ENCODE results near the gene SRGAP2B. TPM values are rescaled to one million over a fixed set of nuclear protein-coding genes. Genes with fewer than 3 reads are reported as not detected.
"Not testable (repeated sequence)": the region's sequence is repeated elsewhere in the genome, so short reads cannot be mapped to it uniquely, and the experiment has no call there.

The SRGAP2B gene
- polyA plus RNA-seq, 3 donors, result 5.8 to 25.5 (median 7.0) TPM

- H3K27ac Mint-ChIP-seq; H3K9me3 ChIP-seq (replicated peaks in 1 of 2; ENCODE audit: control insufficient read depth in 1 of 2, insufficient read depth in 1 of 2, low read length in 2 of 2); H3K27ac ChIP-seq (ENCODE audit: low read depth in 1 of 2, low read length in 2 of 2); H3K79me2 ChIP-seq (ENCODE audit: insufficient read depth, low read length); H3K27me3 Mint-ChIP-seq (ENCODE audit: low read depth in 3 of 3); H2AFZ ChIP-seq (ENCODE audit: insufficient read depth, low read depth, low read length, poor library complexity, severe bottlenecking); H3K4me1 Mint-ChIP-seq; H4K20me1 ChIP-seq (ENCODE audit: insufficient read depth, low read length); H3K9ac ChIP-seq (ENCODE audit: insufficient read depth, low read length, poor library complexity, severe bottlenecking); H3K9me3 Mint-ChIP-seq; H3K27me3 ChIP-seq (ENCODE audit: control insufficient read depth in 2 of 2, insufficient read depth in 2 of 2, low read length in 2 of 2); H3K4me3 Mint-ChIP-seq; DNase-seq; H3K4me2 ChIP-seq (replicated peaks; ENCODE audit: extremely low read depth, low read length, poor library complexity, severe bottlenecking); intact Hi-C loops (cut with micrococcal nuclease); H3K36me3 Mint-ChIP-seq; H3K4me1 ChIP-seq (ENCODE audit: control insufficient read depth in 1 of 2, insufficient read depth in 2 of 2, low read length in 2 of 2); H3K36me3 ChIP-seq (replicated peaks in 1 of 2; ENCODE audit: control insufficient read depth in 1 of 2, insufficient read depth in 2 of 2, low read length in 2 of 2); H3K4me3 ChIP-seq (replicated peaks in 1 of 3; ENCODE audit: low read depth in 2 of 3, low read length in 3 of 3): not testable (repeated sequence)
- WGBS (ENCODE audit: insufficient coverage), result no CpG with 5 or more reads among the region's 3 CpGs
Observed at GRCh38 chr1:144913458-144913857, 181.7 kb downstream of the SRGAP2B start.

- not testable (repeated sequence) for H3K27ac ChIP-seq (ENCODE audit: low read depth in 1 of 2, low read length in 2 of 2); H3K27me3 Mint-ChIP-seq (ENCODE audit: low read depth in 3 of 3)
- no CpG with 5 or more reads among the region's 5 CpGs for WGBS (ENCODE audit: insufficient coverage)
Observed at GRCh38 chr1:144910729-144911128, 184.4 kb downstream of the SRGAP2B start.

DNA sequence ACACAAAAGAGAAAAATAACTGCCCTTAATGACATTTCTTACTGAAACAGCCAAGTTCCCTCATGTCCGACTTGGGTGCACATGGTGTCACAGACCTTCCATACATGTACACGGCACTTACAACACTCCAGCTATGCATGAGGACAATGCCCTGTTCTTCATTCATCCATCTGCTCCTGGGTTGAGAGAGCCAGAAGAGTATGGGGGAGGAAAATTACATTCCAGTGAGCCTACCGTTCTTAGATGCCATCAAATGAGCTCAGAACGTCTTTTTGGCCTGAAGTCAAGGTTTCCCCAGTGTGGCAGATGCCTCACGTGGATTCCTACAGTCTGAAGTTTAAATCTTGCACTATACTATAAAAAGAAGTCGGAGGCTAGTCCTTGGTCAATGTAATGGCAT lies 194.3 kb downstream of the SRGAP2B start:
- H3K27ac ChIP-seq (ENCODE audit: low read depth in 1 of 2, low read length in 2 of 2); DNase-seq; H4K20me1 ChIP-seq (ENCODE audit: insufficient read depth, low read length); intact Hi-C loops (cut with micrococcal nuclease); H3K27me3 Mint-ChIP-seq (ENCODE audit: low read depth in 3 of 3); H3K36me3 ChIP-seq (replicated peaks in 1 of 2; ENCODE audit: control insufficient read depth in 1 of 2, insufficient read depth in 2 of 2, low read length in 2 of 2); H3K9me3 ChIP-seq (replicated peaks in 1 of 2; ENCODE audit: control insufficient read depth in 1 of 2, insufficient read depth in 1 of 2, low read length in 2 of 2); H3K79me2 ChIP-seq (ENCODE audit: insufficient read depth, low read length); H3K4me1 ChIP-seq (ENCODE audit: control insufficient read depth in 1 of 2, insufficient read depth in 2 of 2, low read length in 2 of 2); H3K4me3 Mint-ChIP-seq; H3K4me1 Mint-ChIP-seq; H3K9ac ChIP-seq (ENCODE audit: insufficient read depth, low read length, poor library complexity, severe bottlenecking); H2AFZ ChIP-seq (ENCODE audit: insufficient read depth, low read depth, low read length, poor library complexity, severe bottlenecking); H3K9me3 Mint-ChIP-seq; H3K36me3 Mint-ChIP-seq; H3K27me3 ChIP-seq (ENCODE audit: control insufficient read depth in 2 of 2, insufficient read depth in 2 of 2, low read length in 2 of 2); H3K4me3 ChIP-seq (replicated peaks in 1 of 3; ENCODE audit: low read depth in 2 of 3, low read length in 3 of 3); H3K27ac Mint-ChIP-seq; H3K4me2 ChIP-seq (replicated peaks; ENCODE audit: extremely low read depth, low read length, poor library complexity, severe bottlenecking): not testable (repeated sequence)
- no CpG with 5 or more reads among the region's 6 CpGs for WGBS (ENCODE audit: insufficient coverage)

More at GRCh38 chr1:144910729-144911128, 184.4 kb downstream of the SRGAP2B start:
- DNase-seq; H3K9me3 Mint-ChIP-seq; intact Hi-C loops (cut with micrococcal nuclease); H3K4me2 ChIP-seq (replicated peaks; ENCODE audit: extremely low read depth, low read length, poor library complexity, severe bottlenecking); H3K4me3 ChIP-seq (replicated peaks in 1 of 3; ENCODE audit: low read depth in 2 of 3, low read length in 3 of 3); H3K79me2 ChIP-seq (ENCODE audit: insufficient read depth, low read length); H2AFZ ChIP-seq (ENCODE audit: insufficient read depth, low read depth, low read length, poor library complexity, severe bottlenecking); H3K36me3 Mint-ChIP-seq; H3K36me3 ChIP-seq (replicated peaks in 1 of 2; ENCODE audit: control insufficient read depth in 1 of 2, insufficient read depth in 2 of 2, low read length in 2 of 2); H3K27ac Mint-ChIP-seq; H4K20me1 ChIP-seq (ENCODE audit: insufficient read depth, low read length); H3K9ac ChIP-seq (ENCODE audit: insufficient read depth, low read length, poor library complexity, severe bottlenecking); H3K4me1 ChIP-seq (ENCODE audit: control insufficient read depth in 1 of 2, insufficient read depth in 2 of 2, low read length in 2 of 2); H3K9me3 ChIP-seq (replicated peaks in 1 of 2; ENCODE audit: control insufficient read depth in 1 of 2, insufficient read depth in 1 of 2, low read length in 2 of 2); H3K4me3 Mint-ChIP-seq; H3K27me3 ChIP-seq (ENCODE audit: control insufficient read depth in 2 of 2, insufficient read depth in 2 of 2, low read length in 2 of 2); H3K4me1 Mint-ChIP-seq: not testable (repeated sequence)

DNA sequence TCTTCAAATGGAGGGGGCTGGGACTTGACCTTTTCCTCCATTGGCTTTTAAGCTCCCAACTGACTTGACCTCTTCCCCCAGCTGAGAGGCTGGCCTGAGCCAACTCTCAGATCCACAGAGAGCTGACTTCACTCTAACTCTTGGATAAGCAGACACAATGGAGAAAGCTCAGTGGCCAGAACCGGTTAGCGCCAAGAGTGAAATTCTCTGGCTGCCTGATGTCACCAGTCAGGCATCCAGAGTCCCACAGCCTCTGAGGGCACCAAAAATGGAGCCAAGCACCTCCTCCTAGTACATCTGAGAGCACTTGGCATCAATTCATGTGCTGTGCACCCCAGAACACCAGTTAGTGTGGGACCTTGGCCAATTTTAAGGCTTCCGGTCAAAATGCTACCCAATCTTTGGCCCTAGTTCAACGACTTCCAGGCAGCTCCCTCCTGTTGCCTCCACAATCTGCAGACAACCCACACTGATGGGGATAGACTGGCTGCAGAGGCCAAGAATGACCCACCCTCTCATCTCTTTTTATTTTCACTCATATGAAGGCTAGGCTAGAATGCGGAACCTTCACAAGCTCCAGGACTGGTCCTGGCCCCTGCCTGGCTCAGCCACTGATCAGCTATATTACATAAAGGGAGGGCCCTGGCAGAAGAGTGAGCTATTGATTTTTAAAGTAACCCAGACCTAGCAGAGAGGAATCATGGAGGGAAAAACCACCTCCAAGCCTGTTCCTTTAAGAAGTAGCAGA lies 200.5 kb downstream of the SRGAP2B start:
- H3K27ac ChIP-seq (ENCODE audit: low read depth in 1 of 2, low read length in 2 of 2); H3K4me3 Mint-ChIP-seq; H4K20me1 ChIP-seq (ENCODE audit: insufficient read depth, low read length); intact Hi-C loops (cut with micrococcal nuclease); H3K27ac Mint-ChIP-seq; H3K27me3 Mint-ChIP-seq (ENCODE audit: low read depth in 3 of 3); H3K4me1 Mint-ChIP-seq; H2AFZ ChIP-seq (ENCODE audit: insufficient read depth, low read depth, low read length, poor library complexity, severe bottlenecking); H3K9ac ChIP-seq (ENCODE audit: insufficient read depth, low read length, poor library complexity, severe bottlenecking); H3K4me2 ChIP-seq (replicated peaks; ENCODE audit: extremely low read depth, low read length, poor library complexity, severe bottlenecking); H3K36me3 Mint-ChIP-seq; H3K79me2 ChIP-seq (ENCODE audit: insufficient read depth, low read length); H3K27me3 ChIP-seq (ENCODE audit: control insufficient read depth in 2 of 2, insufficient read depth in 2 of 2, low read length in 2 of 2); DNase-seq; H3K4me1 ChIP-seq (ENCODE audit: control insufficient read depth in 1 of 2, insufficient read depth in 2 of 2, low read length in 2 of 2); H3K4me3 ChIP-seq (replicated peaks in 1 of 3; ENCODE audit: low read depth in 2 of 3, low read length in 3 of 3); H3K36me3 ChIP-seq (replicated peaks in 1 of 2; ENCODE audit: control insufficient read depth in 1 of 2, insufficient read depth in 2 of 2, low read length in 2 of 2); H3K9me3 ChIP-seq (replicated peaks in 1 of 2; ENCODE audit: control insufficient read depth in 1 of 2, insufficient read depth in 1 of 2, low read length in 2 of 2); H3K9me3 Mint-ChIP-seq: not testable (repeated sequence)
- no CpG with 5 or more reads among the region's 5 CpGs for WGBS (ENCODE audit: insufficient coverage)

Measured in CD14-positive monocyte (primary cell).